ENCODE results near the gene RNF144A.

The RNF144A gene

DNA sequence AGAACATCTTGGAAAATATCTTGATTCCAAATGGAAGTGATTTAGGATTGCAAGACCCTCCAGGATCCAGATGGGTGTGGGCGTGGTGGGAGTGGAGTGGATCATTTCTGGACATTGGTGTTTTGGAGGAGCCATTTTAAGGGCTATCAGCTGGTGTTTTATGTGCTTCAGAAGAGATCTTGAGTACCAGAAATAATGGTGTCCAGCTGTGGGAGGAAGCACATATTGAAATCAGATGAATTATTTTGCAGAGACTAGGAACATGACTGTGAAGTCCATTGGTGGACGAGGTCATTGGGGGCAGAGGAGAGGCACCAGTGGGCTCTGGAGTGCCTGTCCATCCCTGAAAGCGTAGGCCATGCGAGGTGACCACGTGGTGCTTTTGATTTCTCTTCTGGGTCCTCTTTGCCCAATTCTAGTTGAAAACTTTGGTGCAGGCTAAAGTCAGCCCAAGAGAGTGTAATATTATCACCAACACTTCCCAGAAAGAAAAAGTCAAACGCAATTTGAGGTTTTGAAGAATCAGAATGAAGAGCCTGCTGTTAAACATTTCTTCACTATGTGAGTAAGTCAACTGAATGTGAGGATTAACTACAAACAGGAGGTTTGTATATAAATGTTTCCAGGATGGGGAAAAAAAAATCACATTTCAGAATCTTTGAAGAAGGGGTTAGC lies 31.6 kb downstream of the RNF144A start:
- DNase-seq = no peak

DNA sequence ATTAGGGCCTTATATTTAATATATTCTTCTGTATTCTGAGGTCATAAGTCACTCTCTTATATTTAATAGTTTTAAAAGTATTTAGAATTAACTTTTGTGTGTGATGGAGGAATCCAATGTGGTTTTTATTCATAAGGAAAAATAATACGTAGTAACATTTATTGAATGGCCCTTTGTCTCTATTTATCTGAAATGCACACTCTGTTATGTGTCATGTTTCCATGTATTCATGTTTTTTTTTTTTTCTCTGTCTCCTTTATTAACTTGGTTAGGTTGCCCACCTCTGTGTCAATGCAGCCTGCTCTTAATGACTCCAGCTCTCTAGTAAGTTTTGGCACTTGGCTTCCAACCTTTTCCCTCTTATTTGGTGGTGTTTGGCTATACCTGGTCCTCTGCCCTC lies 33.8 kb downstream of the RNF144A start:
- no peak for DNase-seq

DNA sequence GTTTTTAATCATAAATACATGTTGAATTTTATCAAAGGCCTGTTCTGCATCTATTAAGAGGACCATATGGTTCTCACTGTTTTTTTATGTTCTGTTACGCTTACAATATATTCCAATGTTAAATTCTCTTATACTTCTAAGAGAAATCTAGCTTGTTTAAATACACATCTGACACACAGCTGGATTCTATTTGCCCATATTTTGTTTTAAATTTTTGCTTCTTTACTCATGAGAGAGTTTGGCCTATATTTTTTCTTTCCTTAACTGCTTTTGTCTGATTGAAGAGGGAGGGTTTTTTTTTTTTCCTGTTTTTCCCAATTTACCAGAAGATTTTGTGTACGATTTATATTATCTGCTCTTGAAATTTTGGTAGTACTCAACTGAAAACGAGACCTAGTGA lies 34.9 kb downstream of the RNF144A start:
- no peak for DNase-seq

DNA sequence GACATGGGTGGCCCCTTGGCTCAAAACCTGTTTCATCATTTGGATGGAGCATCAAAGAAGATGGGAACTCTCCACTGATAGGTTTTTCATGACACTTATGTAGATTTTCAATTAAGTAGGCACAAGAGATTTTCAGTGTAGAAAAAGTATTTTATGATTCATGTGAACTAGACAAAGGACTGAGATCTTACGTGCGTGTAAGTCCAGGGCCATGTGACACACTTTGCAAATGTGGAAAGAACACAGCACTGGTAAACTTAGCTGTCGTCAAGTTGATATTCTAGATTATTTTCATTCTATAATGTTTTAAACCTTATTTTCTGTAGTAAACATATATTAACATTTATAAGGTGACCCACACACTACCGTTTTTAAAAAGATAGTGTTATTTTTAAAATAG lies 37.4 kb downstream of the RNF144A start:
- DNase-seq = no peak

DNA sequence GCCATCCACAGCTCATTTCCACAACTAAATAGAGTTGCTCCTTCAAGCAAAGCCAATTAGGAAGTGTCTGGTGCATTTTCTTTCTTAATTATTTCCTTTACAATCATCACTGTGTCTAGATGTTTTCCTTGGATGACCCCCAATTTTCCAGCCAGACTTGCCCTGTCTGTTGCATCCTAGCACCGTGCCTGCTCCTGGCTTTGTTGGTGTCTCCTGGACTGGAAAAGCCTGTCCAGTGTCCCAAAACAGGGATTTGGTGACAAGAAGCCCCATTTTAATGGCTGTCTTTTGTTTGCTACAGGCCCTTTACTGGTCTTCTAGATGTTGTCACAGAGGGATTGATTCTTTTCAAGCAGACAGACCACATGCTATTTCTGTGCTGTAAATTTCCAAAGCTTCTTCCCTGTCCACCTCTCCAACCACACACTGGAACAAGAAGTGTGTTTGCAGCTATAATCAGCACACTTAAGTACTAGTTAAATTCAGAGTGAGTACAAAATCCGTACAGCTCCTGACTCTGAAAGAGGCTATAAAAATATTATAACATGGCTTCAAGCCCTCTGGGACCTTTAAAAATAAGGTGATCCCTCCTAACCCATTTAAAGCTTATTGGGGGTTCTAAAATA lies 38.4 kb downstream of the RNF144A start:
- peak in 1 of 2 experiments; percentile 64 for DNase-seq

DNA sequence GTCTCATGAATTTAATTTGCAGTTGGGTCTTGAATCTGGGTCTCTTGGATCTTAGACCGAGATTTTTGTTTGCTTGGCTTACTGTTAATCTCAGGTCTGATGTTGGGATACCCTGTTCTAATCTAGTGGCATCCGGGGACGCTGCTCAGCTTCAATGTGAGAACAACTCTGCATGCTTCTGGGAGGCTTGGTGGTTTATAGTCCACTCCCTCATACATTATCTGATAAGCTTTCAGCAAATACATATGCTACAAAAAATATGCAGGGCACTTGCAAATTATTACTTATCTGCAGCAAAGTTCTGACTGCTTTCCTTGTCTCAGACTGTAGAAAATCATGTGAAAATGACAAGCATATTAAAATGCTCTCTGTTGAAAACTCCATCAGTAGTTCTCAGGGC lies 39.4 kb downstream of the RNF144A start:
- DNase-seq = no peak

DNA sequence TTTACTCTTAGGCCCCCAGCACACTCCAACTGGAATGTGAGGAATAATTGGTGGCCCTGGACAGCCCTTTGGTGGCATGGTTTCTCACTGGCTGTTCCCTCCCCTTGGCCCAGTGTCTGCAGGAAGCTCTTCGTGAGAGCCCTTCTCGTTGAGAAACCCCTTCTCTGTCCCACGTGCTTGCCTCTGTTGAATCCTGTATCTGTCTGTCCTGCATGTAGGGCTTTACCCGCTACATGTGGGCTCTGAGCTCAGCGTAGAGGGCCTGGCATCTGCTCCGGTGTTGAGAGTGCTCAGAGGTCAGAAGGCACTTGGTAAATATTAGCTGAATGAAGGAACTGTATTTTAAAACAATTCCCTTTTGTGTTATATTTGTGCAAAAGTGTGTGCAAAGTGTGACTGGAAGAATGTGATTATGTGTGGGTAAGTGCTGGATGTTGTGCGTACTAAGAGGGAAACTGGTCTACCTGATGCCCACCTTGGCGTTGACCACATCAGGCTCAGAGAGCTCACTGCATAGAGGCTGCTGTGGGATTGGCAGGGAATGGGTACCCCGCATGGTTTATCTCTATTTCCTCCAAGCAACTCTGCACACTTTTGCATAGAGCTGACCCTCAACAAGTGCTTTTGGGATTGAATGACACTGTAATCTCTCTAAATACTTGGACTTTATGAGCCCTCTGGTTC lies 40.0 kb downstream of the RNF144A start:
- no peak for DNase-seq

DNA sequence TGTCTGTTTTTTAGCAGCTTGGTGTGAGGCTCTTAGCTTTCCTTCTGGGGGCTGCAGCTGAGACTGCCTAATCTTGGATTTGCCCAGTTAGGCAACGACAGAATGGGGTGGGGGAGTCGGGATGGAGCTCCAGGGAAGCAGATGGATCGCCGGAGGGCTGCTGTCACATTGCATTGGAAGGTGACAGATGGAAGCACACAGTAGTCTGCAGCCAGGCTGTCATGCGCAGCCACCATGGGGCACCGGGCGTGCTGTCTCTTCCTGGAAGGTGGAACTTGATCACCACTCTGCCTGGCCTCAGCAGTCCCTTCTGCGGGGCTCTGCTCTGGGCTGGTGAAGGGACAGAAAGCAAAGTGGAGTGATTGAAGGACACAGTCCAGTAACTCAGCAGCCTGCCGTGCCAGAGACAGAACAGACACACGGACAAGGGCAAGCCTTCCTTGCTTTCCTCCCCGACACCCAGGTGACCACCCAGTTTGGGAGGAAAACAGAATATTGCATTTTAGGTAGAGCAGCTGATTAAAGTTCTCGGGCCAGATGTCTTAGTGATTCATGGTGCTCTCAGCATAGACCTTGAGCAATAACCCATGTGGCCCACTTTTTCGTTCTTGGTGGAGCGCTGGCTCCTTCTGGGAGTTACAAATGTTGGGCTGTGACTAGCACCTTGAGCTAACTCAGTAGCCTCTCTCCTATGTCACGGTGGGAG lies 40.9 kb downstream of the RNF144A start:
- DNase-seq = no peak

DNA sequence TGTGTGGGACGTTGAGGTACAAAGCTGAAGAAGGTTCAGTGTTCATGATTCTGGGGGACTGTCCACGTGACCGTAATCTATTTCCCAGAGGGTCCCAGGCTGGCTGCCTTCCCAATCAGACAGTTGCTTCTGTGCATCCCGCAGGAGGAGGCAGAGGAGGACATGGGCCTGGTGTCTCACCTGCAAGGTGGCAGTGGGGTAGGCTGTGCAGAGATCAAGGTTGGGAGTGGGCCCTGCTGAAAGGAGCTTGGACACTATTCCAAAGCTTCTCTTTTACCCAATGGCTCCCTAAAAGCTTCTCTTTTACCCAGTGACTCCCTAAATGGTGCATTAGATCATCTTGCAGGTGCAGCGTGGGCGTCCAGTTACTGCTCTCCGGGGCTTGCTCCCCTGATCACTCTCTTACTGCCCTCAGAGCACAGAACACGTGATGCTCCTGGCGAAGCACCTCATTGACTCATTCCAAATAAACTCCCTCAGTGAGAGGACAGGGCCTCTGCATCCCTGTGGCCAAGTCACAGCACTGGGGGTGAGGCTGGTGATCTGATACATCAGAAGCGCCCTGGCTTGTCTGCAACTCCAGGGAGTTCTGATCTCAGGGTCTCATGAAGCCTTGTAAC lies 41.5 kb downstream of the RNF144A start:
- DNase-seq = no peak

DNA sequence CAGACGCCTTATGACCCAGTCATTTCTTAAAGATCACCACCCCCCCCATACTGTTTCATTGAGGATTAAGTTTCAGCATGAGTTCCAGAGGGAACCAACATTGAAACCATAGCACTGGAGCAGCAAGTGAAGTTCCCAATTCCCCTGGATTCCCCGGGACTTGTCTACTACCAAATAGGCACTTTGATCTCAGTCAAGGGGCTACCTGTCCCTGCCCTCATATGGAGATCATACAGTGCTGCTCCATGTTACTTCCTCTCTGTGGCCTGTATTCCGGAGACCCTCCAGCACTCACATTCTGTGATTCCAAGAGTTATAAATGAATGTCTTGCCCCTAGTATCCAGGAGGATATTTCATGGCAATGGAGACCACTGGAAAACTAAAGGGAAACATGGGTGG lies 42.5 kb downstream of the RNF144A start:
- DNase-seq = no peak

DNA sequence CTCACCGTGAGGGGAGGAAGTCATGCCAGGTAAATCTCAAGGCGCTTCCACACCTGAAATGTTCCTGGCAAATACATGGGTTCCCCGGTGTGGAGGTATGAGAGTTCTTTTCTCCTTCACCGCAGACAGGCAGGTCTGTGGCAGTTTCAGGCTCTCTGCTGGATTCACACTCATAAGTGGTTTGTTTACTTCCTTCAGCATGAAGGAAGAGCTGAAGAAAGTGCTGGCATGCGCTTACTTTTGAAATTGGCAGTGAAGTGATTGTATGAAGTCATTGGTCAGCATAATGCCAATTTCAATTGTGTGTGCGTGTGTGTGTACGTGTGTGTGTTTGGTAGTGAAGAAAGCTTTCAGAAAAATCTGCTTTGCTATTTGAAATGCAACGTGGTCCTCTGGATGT lies 43.4 kb downstream of the RNF144A start:
- DNase-seq = no peak

DNA sequence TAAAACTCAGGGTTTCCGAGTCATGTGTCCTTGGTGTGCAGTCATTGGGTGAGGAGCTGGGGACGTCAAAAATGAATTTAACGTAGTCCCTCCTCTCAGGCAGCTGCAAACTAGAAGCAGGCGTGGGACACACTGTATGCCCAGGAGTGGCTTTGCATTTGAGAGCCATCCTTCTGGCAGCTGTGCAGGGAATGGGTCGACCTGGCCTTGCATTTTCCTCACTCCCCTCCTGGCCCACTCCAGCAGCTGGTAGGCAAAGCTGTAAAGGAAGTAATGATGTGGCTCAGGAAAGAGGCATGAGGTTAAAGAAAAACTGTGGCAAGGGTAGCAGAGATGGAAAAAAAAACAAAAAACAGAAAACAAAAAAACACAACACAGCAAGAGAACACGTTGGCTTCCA lies 46.5 kb downstream of the RNF144A start:
- no peak for DNase-seq

DNA sequence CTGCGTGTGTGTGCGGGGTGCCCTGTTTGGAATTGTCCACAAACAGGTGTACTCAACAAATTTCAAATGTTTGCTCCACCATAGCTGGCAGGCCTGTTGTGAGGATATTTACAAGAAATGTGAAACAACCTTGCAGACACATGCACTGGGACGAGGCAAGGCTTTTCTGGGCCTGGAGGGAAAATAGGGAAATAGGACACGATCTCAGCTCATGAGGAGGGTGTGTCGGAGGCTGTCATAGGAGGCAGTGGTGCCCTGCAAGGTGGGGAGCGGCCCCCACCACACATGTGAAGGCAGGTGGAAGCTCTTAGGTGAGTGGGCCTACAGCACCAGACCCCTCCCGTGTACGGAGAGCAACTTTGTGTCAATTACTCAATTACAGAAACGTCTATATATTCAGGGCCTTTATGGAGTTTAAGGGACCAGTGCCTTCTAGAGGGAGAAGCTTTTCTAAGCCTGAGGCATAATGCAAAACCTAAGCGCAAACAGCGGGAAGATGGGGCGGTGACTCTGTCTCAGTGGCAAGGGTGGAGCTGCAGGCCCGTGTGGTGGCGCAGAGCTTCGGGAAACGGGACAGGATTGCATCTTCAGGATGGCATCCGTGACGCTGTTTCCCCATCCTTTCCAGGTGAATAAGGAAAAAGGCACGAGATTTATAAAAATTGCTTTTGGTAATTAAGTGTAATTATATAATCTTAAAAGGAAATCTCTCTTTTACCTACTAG lies 48.0 kb downstream of the RNF144A start:
- no peak for DNase-seq

DNA sequence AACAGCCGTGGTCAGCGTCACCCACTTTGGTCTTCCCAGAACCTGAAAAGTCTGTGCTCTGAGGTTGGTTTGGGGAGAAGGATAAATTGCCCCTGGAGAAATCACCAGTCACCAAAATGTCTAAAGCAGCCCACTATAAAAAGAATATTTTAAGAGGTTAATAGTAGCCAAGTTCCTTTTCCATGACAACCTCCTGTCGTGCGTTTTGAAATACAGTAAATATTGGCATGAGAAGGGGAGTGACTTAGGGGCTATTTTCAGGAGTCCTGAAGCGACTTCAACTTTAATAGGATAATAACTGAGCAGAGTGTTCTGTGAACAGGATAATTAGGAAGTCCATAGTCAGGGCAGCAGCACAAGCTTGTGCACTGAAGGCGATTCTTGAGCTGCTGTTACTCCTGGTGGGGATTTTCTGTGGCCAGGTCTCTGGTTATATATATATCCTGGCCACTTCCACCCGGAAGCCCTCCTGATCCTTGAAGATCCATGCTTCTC lies 49.3 kb downstream of the RNF144A start:
- DNase-seq = no peak

DNA sequence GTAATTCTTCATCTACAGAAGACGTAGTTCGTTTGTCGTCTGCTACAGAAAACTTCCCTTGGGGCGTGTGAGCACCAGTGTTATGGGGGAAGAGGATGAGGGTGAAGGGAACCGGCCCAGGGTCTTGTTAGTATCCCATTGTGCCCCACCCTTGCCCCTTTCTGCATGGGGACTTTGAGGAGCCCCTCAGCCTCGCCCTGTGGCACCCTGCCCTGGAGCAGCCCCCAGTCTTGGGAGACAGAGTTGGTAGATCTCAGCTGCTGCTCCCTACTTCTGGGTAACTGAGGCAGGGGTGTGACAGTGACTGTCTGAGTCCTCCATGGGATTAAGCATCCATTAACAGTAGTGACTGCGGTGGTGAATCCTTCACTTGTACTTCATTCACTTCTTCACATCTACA lies 50.1 kb downstream of the RNF144A start:
- DNase-seq = no peak

DNA sequence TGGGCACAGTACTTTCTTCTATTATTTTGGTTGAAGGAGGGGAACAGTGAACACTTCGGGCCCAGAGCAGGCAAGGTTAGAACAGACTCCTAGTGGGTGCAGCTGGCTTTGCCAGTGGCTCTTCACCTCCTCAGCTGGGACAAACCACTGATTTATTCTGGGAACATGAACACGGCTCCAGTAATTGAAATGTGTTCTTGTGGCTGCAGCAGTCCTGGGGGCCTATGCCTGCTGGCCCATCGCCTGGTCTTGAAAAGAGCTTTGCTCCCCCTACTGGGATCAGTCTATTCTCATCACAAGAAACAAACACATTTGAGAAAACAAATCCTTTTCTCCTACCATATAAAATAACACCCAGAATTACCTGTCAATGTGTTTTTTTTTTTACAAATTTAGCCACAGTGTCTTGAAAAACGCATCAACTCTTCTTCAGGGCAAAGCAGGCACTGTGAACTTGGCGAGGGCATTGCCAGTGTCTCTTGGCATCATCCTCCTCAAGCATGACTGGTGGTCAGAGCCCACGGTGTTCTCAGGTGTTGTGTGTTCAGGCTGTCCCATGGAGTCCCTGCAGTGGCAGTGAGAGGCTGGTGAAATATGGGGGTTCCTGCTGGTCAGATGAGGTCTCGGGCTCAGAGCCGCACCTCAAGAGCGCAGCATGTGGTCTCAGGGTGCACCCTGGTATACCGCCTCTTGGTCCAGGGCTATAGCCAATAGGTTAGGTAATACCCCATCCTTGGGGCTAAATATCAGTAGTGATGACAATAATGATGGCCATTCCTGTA lies 51.3 kb downstream of the RNF144A start:
- DNase-seq = no peak

DNA sequence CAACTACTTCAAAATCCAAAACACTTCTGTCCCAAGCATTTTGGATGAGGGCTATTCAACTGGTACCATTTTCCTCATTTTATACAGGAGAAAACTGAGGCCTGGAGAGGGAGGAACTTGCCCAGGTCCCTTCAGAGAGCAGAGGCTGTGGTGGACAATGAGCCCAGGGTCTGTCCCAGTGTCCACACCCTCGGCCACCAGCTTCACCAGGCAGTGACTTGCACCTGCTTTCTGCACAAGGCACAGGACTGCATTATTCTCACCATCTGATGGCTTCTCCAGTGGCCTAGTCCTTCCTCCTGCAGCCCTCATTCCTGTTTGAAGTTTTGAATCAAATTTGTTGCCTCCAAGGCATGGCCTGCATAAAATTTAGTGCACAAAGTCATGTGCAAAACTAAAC lies 53.3 kb downstream of the RNF144A start:
- no peak for DNase-seq

DNA sequence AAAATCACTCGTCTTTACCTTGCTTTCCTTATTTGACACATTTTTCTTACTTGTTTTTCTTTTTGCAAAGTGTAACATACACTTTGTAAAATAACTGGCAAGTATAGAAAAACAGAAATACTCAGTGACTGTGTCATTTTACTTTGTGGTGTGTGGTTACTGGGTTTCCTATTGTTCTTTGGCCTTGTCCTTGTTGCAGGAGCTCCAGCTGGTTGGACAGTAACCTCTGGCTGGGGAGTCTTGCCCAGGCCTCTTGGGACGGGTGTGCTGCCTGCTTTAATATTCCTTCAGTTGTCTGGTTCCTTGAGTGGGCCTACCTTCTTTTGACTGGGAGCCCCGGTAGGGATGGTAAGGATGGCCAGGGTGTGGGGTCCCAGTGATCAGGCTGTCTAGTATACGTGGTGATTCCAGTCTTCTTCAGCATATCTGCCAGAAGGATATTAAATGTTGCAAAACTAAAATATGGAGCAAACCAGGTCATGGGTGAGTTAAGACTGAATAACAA lies 53.8 kb downstream of the RNF144A start:
- DNase-seq = no peak

DNA sequence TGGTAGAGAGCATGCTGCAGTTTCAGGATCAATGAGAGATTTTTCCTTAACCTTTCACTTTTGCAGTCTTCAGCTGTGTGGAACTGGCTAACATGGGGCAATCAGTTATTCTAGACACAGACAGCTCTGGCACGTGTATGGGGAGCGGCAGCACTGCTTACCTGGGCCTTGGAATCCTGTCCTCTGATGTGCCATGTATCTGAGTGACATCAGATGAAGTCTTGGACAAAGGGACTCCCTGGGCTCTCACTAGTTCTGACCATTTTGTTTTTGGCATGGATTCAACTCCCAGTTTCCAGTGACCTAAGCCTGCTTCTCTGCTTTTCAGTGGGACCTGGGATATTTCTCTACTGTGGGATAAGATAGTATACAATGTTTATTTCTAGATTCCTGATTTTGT lies 54.3 kb downstream of the RNF144A start:
- DNase-seq = no peak

DNA sequence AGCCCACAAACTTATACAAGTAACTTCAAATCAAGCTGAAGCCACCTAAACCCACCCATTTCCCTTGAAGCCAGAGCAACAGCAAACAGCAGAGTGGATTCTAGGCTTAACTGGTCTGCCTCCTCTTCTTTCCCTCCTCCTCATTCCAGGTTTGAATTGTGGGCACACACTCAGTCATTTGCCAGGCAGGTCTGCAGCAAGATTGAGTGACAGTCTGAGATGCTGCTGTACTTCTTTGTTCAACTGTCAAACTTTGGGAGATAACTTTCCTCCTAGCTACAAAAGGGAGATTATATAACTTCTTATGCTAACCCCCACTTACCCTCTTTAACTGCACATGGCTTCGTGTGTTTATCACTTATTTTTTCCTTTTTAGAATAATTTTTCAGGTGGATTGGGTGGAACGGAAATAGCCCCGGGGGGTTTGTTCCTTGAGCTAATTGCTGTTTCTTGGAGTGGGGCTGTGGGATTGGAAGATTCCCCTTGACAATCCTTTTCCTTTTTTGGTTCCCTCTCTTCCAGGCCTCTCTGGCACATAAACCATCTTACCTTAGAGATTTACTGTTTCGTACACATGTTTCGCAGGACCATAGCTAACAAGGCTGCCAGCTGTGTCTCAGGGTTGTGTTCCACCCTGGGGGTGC lies 55.0 kb downstream of the RNF144A start:
- no peak for DNase-seq

All from NCI-H187 (cell line).